B cell (primary cell): ENCODE measurements around the gene CREM.

Source experiments
- CTCF ChIP-seq: fragments of 200-600 bp; IDR thresholded peaks from one replicate; pipeline ENCODE4 v1.8.0; 2022; ENCODE audit warnings: antibody characterized with exemption, mild to moderate bottlenecking
- EZH2 ChIP-seq: IDR thresholded peaks from 2 replicates; pipeline ENCODE4 v1.6.1; 2012; ENCODE audit warnings: borderline replicate concordance, low read depth, mild to moderate bottlenecking, moderate library complexity, low read length; ENCODE audit not compliant: insufficient read depth, poor library complexity, severe bottlenecking

GRCh38 chr10:35212856-35213255, 86.2 kb downstream of the CREM start:
- no peak for TF ChIP-seq CTCF
- no peak for TF ChIP-seq EZH2
